GM12892 (cell line): ENCODE results near the gene ENDOD1.

Experiments used
- DNase-seq: peaks from one replicate; pipeline ENCODE4 v3.0.0; 2011; ENCODE audit not compliant: insufficient read length
- FAIRE-seq: peaks from 2 replicates; lab custom pipeline; 2011; peaks lifted over from hg19 to GRCh38; lab: Jason Lieb, UNC
- POLR2A ChIP-seq: IDR thresholded peaks from 2 replicates; pipeline ENCODE4 v1.6.1; 2011; ENCODE audit warnings: low read depth, low read length, control low read depth
- POLR2AphosphoS5 ChIP-seq: IDR thresholded peaks from 2 replicates; pipeline ENCODE4 v1.6.1; 2011; ENCODE audit warnings: low read depth, low read length, control low read depth
- TAF1 ChIP-seq: IDR thresholded peaks from 2 replicates; pipeline ENCODE4 v1.6.1; 2011; ENCODE audit warnings: low read depth, mild to moderate bottlenecking, control low read depth, low read length, borderline replicate concordance

The ENDOD1 gene

DNA sequence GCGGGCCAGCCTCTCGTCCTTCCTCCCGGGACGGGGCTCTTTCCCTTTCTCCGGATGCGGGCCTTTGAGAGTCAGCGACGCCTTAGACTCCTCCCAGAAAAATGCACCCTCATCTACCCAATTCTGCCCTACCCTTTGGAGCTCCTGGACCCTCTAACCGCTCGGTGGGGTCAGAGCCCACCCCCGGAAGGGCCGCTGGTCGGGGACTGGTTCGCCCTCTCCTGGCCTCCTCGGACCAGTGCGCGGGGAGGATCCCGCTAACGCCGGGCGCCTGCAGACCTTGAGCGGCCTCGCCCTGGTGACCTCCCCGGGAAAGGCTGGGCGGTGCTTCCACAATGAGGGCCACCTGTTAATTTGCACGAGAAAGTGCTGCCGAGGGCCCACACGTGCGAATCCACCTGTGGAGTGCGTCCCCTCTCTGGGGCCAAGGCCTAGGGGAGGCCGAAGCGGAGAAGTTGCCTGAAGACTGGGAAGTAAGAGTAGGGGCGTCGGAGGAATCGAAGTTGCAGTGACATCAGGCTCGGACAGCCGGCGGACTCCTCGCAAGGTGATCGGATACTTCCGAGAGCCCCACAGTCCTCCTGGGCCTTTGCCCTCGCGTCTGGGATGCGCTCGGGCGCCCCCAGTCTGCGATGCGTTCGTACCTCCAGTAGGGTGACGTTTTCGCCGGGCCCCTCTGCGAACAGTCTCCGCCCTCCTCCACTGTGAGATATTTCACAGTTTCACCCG is 61.5 kb downstream of the ENDOD1 start:
- peak; percentile 99 for FAIRE-seq
- peak; percentile 83 for DNase-seq
- TF ChIP-seq TAF1: no peak
- peak; percentile 71 for TF ChIP-seq POLR2A

DNA sequence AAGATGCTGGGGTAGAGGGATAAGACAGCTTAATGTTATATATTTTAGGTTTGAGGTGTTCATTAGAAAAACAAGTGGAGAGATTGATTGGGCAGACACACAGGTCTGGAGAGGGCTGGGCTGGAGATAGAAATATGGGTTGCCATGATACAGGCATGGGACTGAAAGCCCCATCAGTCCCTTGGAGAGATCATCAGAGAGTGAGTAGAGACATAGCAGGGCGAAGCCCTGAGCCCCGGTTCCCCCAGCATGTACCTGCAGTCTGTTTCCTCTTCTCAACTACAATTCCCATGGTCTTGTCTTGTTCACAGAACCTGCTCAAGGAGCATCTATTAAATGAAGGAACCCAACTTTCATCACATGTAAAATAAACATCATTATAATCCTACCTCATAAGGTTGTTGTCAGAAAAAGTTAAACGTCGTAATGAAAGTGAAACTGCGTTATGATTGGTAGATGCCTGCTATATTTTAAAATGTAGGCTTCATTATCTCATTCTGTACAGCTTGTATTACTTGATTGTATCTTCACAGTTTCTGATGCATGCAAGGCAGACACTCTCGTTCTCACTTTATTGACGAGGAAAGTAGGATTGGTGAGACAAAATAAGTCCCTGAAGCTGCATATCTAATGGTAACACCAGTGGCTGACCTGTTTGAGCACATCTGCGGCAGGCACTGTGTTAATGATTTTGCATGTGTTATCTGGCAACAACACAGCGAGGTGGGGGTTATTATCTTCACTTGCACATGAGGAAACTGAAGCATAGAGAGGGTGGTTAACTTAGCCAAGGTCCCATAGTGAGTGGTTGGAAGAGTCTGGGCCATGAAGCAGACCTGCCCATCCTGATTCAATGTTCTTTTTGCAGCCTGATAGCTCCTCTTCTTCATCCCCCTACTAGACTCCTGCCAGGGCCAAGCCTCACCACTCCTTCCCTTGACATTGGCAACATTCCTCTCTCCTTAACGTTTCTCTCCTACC is 63.5 kb downstream of the ENDOD1 start:
- DNase-seq: no peak

DNA sequence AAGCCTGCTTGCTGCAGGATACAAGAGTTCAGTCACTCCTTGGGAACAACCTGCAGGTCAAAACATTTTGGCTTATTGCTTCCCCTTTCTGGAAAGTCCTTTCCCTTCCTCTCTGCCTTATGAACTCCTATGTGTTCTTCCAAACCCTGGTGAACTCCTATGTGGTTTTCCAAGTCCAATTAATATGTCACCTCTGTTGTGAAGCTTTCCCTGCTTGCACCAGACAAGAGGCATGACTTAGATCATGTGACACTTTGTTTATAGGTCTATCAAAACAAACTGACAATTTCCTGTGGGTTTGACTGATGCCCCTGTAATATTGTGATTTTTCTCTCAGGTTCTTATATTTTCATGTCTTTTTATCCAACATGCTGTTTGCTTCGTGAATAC is 64.2 kb downstream of the ENDOD1 start:
- no peak for DNase-seq
- TF ChIP-seq POLR2AphosphoS5: no peak
- no peak for TF ChIP-seq TAF1
- TF ChIP-seq POLR2A: no peak
- no peak for FAIRE-seq

More for the DNA sequence above, 63.5 kb downstream of the ENDOD1 start:
- TF ChIP-seq POLR2A (no peak), TAF1 (no peak), POLR2AphosphoS5 (no peak)
- peak; percentile 96 for FAIRE-seq

DNA sequence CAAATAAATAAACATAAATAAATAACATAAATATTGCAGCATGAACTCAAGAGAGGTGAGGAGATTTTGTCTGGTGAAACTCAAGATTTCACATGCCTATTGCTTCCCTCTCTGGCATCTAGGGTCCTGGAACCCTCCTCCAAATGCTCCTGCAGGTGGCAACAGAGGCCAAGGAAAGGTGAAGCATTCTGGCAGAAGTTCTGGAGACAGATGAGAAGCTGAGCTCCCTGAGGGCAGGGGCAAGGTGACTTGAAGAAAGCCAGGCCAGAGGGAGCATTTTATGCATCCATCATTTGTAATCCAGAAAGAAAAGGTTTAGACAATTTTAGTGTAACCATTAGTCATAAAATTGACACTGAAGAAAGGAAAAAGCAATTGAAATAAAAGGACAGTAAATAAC is 64.9 kb downstream of the ENDOD1 start:
- no peak for DNase-seq
- peak; percentile 90 for FAIRE-seq
- TF ChIP-seq TAF1 (no peak), POLR2A (no peak)

DNA sequence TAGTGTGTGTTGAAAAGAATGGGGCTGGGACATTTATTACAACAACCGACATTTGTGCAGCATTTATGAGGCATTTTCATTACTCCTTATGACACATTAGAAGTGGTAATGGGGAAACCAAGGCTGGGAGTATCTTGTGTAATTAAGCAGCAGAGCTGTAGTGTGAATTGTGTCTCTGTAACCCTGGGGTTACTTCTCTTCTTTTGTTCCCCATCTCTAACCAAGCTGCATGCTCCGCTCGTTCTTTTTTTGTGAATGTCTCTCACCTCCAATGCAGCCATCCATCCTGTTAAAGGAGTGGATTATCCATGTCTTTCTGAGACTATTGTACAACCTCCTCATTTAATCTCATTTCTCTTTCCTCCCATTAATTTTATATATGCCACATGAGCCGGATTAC is 65.7 kb downstream of the ENDOD1 start:
- no peak for TF ChIP-seq TAF1
- TF ChIP-seq POLR2AphosphoS5: no peak
- TF ChIP-seq POLR2A: no peak
- no peak for DNase-seq
- no peak for FAIRE-seq

DNA sequence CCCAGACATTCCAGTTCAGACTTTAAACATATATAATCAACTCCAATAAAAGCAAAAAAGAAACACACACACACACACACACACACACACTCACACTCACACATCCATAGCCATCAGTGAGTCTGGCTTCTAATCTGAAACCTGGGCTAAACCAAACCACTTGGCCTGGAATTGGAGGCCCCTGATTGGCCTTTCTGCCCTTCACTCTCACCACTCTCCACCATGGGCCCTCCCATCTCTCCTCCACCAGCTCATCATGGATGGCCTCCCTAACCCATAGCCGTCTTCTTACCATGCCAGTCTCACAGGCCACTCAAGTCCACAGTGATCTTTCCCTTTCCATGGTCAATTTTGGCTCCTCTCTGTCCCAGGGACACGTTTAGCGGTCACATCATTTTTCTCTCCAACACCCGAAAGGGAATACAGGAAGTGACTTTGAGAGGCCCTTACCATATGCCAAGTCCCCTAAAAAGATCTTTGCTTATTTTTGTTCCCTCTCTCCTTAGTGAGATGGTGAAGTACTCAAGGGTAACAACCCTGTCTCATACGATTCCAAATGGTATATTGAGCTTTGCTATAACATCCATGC is 66.6 kb downstream of the ENDOD1 start:
- TF ChIP-seq TAF1 (no peak), POLR2A (no peak), POLR2AphosphoS5 (no peak)
- no peak for DNase-seq
- no peak for FAIRE-seq

DNA sequence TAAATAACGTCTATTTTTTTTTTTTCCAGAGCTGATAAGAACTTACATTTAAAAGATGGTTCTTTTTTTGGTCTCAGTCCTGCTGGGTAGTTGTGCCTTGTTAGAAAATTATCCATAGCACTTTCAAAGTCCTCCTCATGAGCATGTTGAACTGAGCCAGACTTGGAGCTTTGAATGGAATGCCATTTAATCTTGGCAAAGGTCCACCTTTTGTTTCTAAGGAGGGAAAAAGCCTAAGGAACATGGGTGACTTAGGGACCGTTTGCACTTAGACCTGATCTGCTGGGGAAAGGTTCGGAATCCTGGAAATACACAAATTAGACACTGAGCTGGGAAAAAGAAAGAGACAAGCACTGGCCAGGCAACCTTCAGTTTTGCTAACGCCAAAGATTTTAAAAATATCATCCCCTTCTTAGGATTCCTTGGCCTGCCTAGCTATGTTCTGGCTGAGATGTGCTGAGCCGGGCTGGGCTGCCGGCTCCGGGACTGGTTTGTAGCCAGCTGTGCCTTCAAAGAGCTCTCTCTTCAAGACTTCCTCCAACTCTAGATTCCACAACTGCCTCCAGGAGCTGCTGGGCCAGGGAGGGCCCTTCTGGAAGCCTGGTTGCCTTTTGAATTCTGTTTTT is 67.4 kb downstream of the ENDOD1 start:
- DNase-seq: no peak
- no peak for FAIRE-seq
- TF ChIP-seq POLR2AphosphoS5 (no peak), POLR2A (no peak), TAF1 (no peak)

DNA sequence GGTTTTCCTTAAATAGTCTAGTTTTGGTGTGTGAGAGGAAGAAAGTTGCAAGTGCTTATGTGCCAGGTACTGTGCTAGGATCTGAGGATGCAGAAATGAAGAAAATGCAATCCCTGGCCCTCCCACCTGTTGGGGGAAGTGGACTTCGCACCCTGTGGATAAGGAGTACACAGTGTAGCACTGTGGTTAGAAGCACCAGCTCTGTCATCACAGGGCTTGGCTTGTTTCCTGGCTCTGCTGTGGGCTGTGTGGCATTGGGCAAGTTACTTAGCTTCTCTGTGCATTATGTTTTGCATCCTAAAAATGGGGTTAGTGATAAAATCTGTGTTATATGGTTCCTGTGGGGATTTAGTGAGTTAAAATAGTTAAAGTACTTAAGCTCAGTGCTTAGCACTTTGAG is 68.2 kb downstream of the ENDOD1 start:
- DNase-seq (no peak), FAIRE-seq (no peak)
- TF ChIP-seq TAF1: no peak
- no peak for TF ChIP-seq POLR2AphosphoS5
- no peak for TF ChIP-seq POLR2A

DNA sequence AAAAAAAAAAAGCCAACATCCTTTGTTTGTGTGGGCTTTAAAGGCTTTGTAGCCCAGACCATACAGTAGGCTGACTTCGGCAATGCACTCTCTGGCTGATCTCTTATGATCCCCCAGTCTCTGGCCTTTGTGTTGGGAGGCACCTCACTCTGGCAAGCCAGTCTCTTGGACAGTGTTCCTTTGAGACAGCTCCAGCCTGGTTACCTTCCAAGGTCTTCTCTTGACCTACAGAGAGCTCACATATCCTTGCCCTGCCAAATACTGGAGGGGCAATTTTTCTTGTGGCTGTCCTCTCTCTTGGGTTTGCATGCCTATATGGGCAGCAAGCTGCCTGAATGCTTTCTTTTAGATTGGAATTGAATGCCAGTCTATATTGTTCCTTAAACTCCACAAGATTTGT is 71.6 kb downstream of the ENDOD1 start:
- TF ChIP-seq POLR2AphosphoS5 (no peak), POLR2A (no peak), TAF1 (no peak)

DNA sequence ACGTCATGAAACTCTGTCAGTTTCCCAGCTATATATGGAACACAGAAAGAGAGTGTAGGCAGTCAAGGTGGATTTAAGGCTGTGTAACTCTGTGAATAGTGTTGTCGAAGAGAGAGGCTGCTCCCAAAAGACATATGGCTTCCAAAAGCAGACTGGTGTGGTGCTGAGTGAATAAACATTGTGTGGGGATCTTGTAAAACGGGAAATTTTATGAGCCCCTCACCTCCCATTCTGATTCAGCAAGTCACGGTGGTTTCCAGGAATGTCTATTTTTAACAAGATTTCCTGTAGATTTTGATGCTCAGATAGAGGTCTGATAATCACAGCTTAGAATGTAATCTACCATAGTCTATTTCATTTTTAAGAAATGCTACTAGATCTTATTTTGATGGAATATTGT is 73.5 kb downstream of the ENDOD1 start:
- TF ChIP-seq POLR2AphosphoS5 (no peak), TAF1 (no peak), POLR2A (no peak)
- no peak for FAIRE-seq
- DNase-seq: no peak

More for the DNA sequence above, 71.6 kb downstream of the ENDOD1 start:
- DNase-seq (no peak), FAIRE-seq (no peak)

DNA sequence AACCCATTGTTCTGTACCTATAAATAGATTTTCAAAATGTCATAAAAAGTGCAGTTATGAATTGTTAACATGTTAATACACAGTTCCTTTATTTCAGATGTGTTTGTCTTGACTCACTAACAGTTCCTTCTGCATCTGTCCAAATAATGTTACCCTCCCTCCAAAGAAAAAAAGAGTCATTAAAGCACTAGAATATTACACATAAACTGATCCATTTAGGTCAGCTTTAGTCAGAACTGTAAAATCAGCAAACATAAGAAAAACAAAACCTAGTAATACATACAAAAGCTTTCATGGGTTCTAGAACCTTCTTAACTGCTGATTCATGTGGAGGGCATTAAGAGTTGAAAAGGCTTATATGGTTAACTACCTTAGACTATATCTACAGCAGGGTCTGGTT is 76.0 kb downstream of the ENDOD1 start:
- FAIRE-seq (no peak), DNase-seq (no peak)
- TF ChIP-seq POLR2AphosphoS5: no peak
- no peak for TF ChIP-seq TAF1
- TF ChIP-seq POLR2A: no peak

DNA sequence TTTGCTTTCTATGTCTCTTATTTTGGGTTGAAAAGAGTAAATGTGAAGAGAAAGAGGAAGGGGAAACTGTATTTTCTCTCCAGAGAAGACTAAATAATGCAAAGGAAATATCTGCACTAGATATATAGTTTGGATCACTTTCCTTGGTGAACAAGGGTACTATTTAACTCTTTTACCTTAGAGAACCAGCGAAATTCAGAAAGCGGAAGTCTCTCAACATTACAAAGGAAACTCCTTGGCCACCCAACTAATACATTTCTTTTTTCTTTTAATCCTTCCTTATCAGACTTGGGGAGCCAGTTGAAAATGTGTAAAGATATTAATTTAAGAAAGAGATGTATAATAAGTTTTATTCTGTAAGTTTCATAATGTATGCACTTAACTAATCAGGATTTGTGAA is 77.1 kb downstream of the ENDOD1 start:
- FAIRE-seq: no peak
- TF ChIP-seq TAF1: no peak
- TF ChIP-seq POLR2AphosphoS5: no peak
- TF ChIP-seq POLR2A: no peak
- no peak for DNase-seq
